GM18520 (cell line): ENCODE measurements around the gene CCDC88A.
"Not testable (repeated sequence)": the region's sequence is repeated elsewhere in the genome, so short reads cannot be mapped to it uniquely, and the experiment has no call there.

Experiments used
- ATAC-seq: cut with Tn5 transposase; IDR thresholded peaks from one replicate; pipeline ENCODE4 v1.9.1; 2021; ENCODE audit not compliant: unreplicated experiment

The CCDC88A gene

GRCh38 chr2:55311444-55311870 lies 108.2 kb downstream of the CCDC88A start:
- ATAC-seq: peak; percentile 95

GRCh38 chr2:55309446-55309845 lies 110.2 kb downstream of the CCDC88A start:
- ATAC-seq: no peak

DNA sequence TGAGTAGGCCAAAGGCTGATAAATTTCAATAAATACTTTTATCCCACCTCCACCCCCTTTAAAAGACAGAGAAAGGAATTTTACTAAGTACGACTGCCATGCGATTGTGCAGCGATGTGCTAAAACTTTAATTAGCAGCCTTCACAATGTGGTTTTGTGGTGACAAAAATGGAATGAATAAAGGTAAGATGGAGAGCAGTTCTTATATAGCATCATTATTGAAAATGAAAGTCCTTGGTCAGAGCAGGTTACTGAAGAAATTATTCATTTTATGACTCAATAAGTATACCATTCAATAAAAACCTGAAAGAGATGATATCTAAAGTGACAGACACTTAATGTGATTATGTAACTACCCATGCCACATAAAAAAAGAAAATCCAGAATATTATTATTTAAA lies 117.4 kb downstream of the CCDC88A start:
- peak; percentile 85 for ATAC-seq

DNA sequence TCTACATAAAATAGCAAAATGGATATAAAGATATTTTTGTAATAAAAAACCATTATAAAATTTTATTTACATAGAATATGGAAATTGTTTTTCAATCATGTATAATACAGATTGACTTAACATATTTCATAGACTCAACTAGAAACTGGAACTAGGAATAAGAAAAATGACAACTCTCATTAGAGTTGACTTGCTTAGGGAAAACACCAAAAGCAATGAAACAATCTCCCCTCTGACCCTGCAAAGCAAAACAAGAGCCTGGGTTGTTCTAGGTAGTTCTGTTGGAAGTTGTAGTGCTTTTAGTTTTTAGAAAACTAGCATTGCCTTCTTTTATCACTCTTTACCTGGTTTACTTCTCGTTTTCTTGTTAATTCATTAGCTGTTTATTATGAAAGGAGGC lies 118.4 kb downstream of the CCDC88A start:
- no peak for ATAC-seq

DNA sequence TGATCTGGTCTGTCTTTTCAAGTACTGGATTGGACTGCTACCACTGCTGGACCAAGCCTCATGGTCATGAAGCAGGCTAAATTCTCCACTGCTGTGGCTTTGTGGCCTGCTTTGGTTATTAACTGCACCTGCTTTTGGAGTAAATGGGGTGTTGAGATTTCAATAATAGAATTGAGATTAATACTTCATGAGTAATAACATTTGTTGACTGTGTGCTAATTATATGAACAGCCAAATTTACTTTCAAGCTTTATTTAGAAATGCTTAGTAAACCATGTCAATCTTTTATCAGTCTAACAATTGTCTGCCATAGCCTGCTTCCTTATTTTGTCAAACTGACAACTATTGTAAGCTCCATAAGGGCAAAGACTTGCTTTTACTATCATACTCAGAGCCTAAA lies 123.3 kb downstream of the CCDC88A start:
- ATAC-seq: no peak

GRCh38 chr2:55283083-55283482 lies 136.6 kb downstream of the CCDC88A start:
- no peak for ATAC-seq

DNA sequence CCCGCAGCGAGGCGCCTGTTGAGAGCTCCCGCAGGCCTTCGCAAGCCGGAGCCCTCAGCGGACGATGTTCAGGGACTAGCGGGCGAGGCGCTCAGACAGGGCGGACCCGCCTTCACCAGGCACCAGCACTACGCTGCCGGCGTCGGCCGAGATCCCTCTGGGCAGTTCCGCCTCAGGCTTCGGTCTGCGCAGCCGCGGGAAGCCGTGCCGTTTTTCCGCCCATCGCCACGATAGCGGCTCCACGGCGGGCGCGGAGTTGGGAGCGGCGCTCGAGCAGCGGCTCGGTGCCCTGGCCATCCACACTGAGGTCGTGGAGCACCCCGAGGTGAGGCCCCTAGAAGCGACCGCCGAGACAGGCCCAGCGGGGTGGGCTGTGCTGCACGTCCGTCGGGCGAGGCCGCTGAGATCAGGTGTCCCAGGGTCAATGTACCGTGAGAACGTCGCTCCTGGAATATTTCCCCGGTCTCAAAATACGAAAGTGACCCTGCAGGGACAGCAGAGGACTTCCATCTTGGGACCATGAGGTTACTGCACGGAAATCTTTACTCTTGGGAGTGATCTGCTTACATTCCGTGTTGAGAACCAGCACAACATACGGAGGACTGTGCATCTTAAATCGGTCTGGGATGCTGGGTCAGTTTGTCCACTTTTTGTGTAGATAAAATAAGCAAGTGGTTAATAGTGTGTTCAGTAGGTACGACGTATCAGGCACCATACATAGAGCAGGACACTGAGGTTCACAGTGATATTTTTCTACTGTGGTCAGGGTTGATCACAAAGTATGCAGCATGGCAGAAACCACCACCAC lies 137.3 kb downstream of the CCDC88A start:
- ATAC-seq: peak; percentile 97

- not testable (repeated sequence) for ATAC-seq
Measured at GRCh38 chr2:55280851-55281546, 138.7 kb downstream of the CCDC88A start.

DNA sequence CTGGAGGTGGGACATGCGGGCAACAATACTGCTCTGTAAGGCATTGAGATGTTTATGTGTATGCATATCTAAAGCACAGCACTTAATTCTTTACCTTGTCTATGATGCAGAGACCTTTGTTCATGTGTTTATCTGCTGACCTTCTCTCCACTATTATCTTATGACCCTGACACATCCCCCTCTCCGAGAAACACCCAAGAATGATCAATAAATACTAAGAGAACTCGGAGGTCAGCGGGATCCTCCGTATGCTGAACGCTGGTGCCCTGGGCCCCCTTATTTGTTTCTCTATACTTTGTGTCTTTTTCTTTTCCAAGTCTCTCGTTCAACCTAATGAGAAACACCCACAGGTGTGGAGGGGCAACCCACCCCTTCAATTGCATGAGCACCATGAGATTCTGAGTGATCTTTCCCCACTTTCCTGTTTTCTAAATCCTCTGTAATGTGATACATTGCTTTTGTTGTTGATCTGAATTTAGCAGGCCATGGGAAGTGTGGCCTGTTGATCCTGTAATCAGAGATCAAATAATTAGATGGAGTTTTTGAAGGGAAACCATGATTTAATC lies 139.7 kb downstream of the CCDC88A start:
- not testable (repeated sequence) for ATAC-seq

DNA sequence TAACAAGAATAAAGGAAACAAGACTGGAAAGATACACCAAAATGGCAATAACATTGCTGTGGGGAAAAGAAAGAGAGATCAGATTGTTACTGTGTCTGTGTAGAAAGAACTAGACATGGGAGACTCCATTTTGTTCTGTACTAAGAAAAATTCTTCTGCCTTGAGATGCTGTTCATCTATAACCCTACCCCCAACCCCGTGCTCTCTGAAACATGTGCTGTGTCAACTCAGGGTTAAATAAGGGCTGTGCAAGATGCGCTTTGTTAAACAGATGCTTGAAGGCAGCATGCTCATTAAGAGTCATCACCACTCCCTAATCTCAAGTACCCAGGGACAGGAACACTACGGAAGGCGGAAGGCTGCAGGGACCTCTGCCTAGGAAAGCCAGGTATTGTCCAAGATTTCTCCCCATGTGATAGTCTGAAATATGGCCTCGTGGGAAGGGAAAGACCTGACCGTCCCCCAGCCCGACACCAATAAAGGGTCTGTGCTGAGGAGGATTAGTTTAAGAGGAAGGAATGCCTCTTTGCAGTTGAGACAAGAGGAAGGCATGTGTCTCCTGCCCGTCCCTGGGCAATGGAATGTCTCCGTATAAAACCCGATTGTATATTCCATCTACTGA lies 140.3 kb downstream of the CCDC88A start:
- ATAC-seq: not testable (repeated sequence)

- no peak for ATAC-seq
Measured at GRCh38 chr2:55277310-55277709, 142.3 kb downstream of the CCDC88A start.

GRCh38 chr2:55274346-55274745 lies 145.3 kb downstream of the CCDC88A start:
- not testable (repeated sequence) for ATAC-seq

DNA sequence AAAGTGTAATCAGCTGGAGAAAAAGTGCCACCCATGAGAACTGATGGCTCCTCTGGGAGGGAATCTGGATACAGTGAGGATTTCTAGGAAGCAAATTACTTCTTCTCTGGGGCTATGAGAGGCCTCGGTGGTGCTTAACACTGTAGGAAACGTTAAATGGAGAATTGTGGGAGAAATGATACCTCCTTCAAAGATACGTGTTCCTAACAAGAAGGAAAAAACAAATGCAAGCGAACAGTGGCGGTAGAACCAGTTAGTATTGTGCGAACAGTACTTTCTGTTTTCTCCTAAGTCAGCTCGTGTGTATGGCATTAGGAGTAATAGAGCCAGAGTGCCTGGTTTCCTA lies 150.0 kb downstream of the CCDC88A start:
- ATAC-seq: no peak

DNA sequence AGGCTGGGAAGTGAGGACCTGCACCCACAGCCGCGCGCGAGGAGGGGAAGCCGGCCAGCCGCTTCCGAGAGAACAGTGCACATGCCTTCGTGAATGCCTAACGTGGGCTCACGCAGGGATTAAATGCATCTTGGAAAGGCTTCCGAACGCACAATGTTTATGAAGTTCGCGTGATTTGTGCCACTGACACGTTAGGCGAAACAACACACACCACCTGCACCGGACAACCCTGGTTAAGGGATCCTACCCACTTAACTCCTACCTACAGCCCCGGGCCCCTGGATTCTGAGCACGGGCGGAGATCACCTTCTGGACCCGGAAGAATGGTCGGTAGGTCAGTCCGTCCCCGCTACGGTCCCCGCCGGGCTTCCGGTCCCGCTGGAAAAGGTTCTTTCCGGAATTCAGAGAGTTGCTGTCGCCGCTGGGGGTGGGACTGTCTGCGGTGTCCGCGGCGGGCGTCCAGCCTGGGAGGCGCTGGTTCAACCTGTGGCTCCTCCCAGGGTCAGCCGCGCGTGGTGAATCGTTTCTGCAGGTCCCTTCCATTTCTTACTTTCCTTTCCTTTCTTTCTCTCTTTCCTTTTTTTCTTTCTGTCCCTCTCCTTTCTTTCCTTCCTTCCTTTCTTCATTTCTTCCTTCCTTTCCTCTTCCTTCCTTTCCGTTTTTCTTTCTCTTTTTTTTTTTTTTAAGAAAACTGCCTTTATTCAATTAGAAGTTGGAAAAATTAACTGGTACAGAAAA lies 150.6 kb downstream of the CCDC88A start, which contains the start of gene MTIF2:
Gene MTIF2 (minus strand): TSS at position 325 of the 738 bp plus-strand sequence. CDS start 5,373 bp downstream, outside the sequence.
- peak; percentile 95 for ATAC-seq

GRCh38 chr2:55268288-55268906 lies 151.3 kb downstream of the CCDC88A start:
- no peak for ATAC-seq

GRCh38 chr2:55259586-55259985 lies 160.1 kb downstream of the CCDC88A start:
- ATAC-seq: not testable (repeated sequence)

- ATAC-seq: no peak
Measured at GRCh38 chr2:55252832-55253231, 166.8 kb downstream of the CCDC88A start.

- ATAC-seq: no peak
Measured at GRCh38 chr2:55247025-55247424, 172.6 kb downstream of the CCDC88A start.

DNA sequence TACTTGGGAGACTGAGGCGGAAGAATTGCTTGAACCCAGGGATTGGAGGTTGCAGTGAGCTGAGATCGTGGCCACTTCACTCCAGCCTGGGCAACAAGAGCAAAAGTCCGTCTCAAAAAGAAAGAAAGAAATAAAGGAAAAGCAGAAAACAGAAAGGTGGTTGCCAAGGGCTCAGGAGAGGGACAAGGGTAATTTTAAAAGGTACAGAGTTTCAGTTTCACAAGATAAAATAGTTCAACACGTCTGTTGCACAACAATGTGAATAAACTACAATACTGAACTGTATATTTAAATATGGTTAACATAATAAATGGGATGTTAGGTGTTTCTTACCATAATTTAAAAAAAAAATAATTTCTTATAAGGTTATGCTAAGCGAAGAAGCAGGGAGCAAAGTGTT lies 174.2 kb downstream of the CCDC88A start:
- ATAC-seq: no peak

- no peak for ATAC-seq
Measured at GRCh38 chr2:55242617-55243016, 177.0 kb downstream of the CCDC88A start.
